HCT116 (cell line): ENCODE measurements around the gene PRKAG2. TPM values are rescaled to one million over a fixed set of nuclear protein-coding genes. Genes with fewer than 3 reads are reported as not detected.

Experiments
- ATAC-seq: fragments of 200-7000 bp; cut with Tn5 transposase; 2 replicates; pipeline ENCODE4 v1.9.1; 2020; ENCODE audit warnings: mild to moderate bottlenecking, moderate library complexity
- BruUV-seq: library from RNA; stranded (reverse); fragments of 400-500 nt; replicated peaks from 2 replicates; lab custom pipeline; 2021; lab: Mats Ljungman, UMichigan
- CTCF ChIA-PET: fragments of 300-600 bp; sonication (Branson Sonifier 250); formaldehyde crosslinking; loops from one replicate; lab custom pipeline; 2021; ENCODE audit warnings: antibody characterized with exemption; lab: Charles Lee
- POLR2A ChIA-PET: fragments of 300-600, 350-600 bp; sonication (Branson Sonifier 250); formaldehyde crosslinking; loops from one replicate; lab custom pipeline; 2021; ENCODE audit warnings: antibody characterized with exemption; lab: Charles Lee
- RAD21 ChIA-PET, 2 experiments: fragments of 300-600 bp; sonication (Branson Sonifier 250); formaldehyde crosslinking; loops; one replicate each; lab custom pipeline; 2023; ENCODE audit warnings: low total read pairs in 2 of 2; ENCODE audit not compliant: uncharacterized antibody in 2 of 2, unreplicated experiment in 2 of 2, low non-redundant PET in 1 of 2; lab: Charles Lee
- DNase-seq: peaks from one replicate; pipeline ENCODE4 v3.0.0-alpha.2; 2010; ENCODE audit warnings: low read depth, low spot score
- H2AFZ ChIP-seq: fragments of 200-600 bp; shearing (Covaris generic), sonication (generic); 2 replicates; pipeline ENCODE4 v1.6.1; 2017; ENCODE audit warnings: low read depth, mixed run types, mixed read lengths, antibody characterized with exemption, low read length; ENCODE audit not compliant: poor library complexity, severe bottlenecking
- H3K27ac ChIP-seq: 2 replicates; pipeline ENCODE4 v1.5.1; 2012; ENCODE audit warnings: low read depth, low read length
- H3K27me3 ChIP-seq: fragments of 200-600 bp; sonication (generic); 2 replicates; pipeline ENCODE4 v1.6.1; 2016; ENCODE audit warnings: mixed run types, low read length, mixed read lengths; ENCODE audit not compliant: insufficient read depth
- H3K36me3 ChIP-seq, 2 experiments: fragments of 200-500 bp in 1 of 2; fragments of 200-600 bp in 1 of 2; sonication (Bioruptor generic) in 1 of 2; sonication (generic) in 1 of 2; 2 replicates each; pipeline versions ENCODE4 v1.5.1 to v1.6.1; 2014 to 2016; ENCODE audit warnings: low read length in 2 of 2, inconsistent platforms in 1 of 2, mixed read lengths in 1 of 2, mixed run types in 1 of 2; ENCODE audit not compliant: insufficient read depth in 2 of 2, control insufficient read depth in 1 of 2
- H3K4me1 ChIP-seq, 2 experiments: fragments of 200-600 bp in 1 of 2; sonication (generic) in 1 of 2; 2 replicates each; pipeline versions ENCODE4 v1.5.1 to v1.6.1; 2012 to 2017; ENCODE audit warnings: low read length in 2 of 2, inconsistent platforms in 1 of 2, mild to moderate bottlenecking in 1 of 2, mixed read lengths in 1 of 2, mixed run types in 1 of 2, moderate library complexity in 1 of 2; ENCODE audit not compliant: insufficient read depth in 2 of 2, control insufficient read depth in 1 of 2
- H3K4me2 ChIP-seq: fragments of 200-600 bp; sonication (generic); 2 replicates; pipeline ENCODE4 v1.6.1; 2017; ENCODE audit warnings: mixed run types, low read length, mixed read lengths
- H3K4me3 ChIP-seq, 2 experiments: fragments of 200-600 bp in 1 of 2; sonication (generic) in 1 of 2; replicated peaks in 1 of 2; 2 replicates each; pipeline ENCODE4 v1.5.1; 2011 to 2016; ENCODE audit warnings: low read length in 2 of 2, control low read depth in 1 of 2, low read depth in 1 of 2, mild to moderate bottlenecking in 1 of 2, mixed read lengths in 1 of 2, mixed run types in 1 of 2
- H3K79me2 ChIP-seq: fragments of 200-600 bp; sonication (generic); 2 replicates; pipeline ENCODE4 v1.6.1; 2017; ENCODE audit warnings: mild to moderate bottlenecking, mixed run types, low read length, moderate library complexity, mixed read lengths; ENCODE audit not compliant: insufficient read depth
- H3K9ac ChIP-seq: fragments of 200-600 bp; sonication (generic); 2 replicates; pipeline ENCODE4 v1.6.1; 2016; ENCODE audit warnings: low read length, mixed read lengths
- H3K9me2 ChIP-seq: fragments of 200-600 bp; sonication (generic), shearing (Covaris generic); 2 replicates; pipeline ENCODE4 v1.6.1; 2017; ENCODE audit warnings: mixed run types, mild to moderate bottlenecking, moderate library complexity; ENCODE audit not compliant: insufficient read depth
- H3K9me3 ChIP-seq, 2 experiments: fragments of 200-500 bp in 1 of 2; fragments of 200-600 bp in 1 of 2; sonication (Bioruptor generic) in 1 of 2; sonication (generic) in 1 of 2; 2 replicates each; pipeline ENCODE4 v1.6.1; 2014 to 2017; ENCODE audit warnings: low read length in 2 of 2, mixed read lengths in 2 of 2, inconsistent platforms in 1 of 2, low read depth in 1 of 2, mild to moderate bottlenecking in 1 of 2, mixed run types in 1 of 2, moderate library complexity in 1 of 2; ENCODE audit not compliant: control insufficient read depth in 1 of 2, insufficient read depth in 1 of 2
- H4K20me1 ChIP-seq: fragments of 200-600 bp; sonication (generic), shearing (Covaris generic); 2 replicates; pipeline ENCODE4 v1.6.1; 2017; ENCODE audit warnings: mixed run types, mild to moderate bottlenecking, moderate library complexity; ENCODE audit not compliant: insufficient read depth
- ATF3 ChIP-seq: IDR thresholded peaks from 2 replicates; pipeline ENCODE4 v1.6.1; 2012
- CTCF ChIP-seq, 3 experiments: fragments of 200-600 bp in 1 of 3; sonication (generic) in 1 of 3; IDR thresholded peaks in 2 of 3; conservative IDR thresholded peaks in 1 of 3; 2 replicates each; pipeline ENCODE4 v1.5.1; 2012 to 2017; ENCODE audit warnings: low read depth in 2 of 3, low read length in 2 of 3, antibody characterized with exemption in 1 of 3, borderline replicate concordance in 1 of 3, control low read depth in 1 of 3, mild to moderate bottlenecking in 1 of 3, mixed read lengths in 1 of 3, mixed run types in 1 of 3, moderate library complexity in 1 of 3; ENCODE audit not compliant: insufficient read depth in 1 of 3
- EGR1 ChIP-seq: IDR thresholded peaks from 2 replicates; pipeline ENCODE4 v1.6.1; 2012; ENCODE audit warnings: low read depth
- EZH2 ChIP-seq: fragments of 200-600 bp; sonication (generic); IDR thresholded peaks from 2 replicates; pipeline ENCODE4 v1.6.1; 2017; ENCODE audit warnings: antibody characterized with exemption, mixed run types
- EZH2phosphoT487 ChIP-seq: fragments of 200-600 bp; IDR thresholded peaks from 2 replicates; pipeline ENCODE4 v1.6.1; 2018; ENCODE audit warnings: antibody characterized with exemption, borderline replicate concordance
- FOSL1 ChIP-seq: IDR thresholded peaks from 2 replicates; pipeline ENCODE4 v1.6.1; 2012; ENCODE audit warnings: low read depth
- JUND ChIP-seq: IDR thresholded peaks from 2 replicates; pipeline ENCODE4 v1.6.1; 2012
- POLR2A ChIP-seq: IDR thresholded peaks from 2 replicates; pipeline ENCODE4 v1.7.0; 2011; ENCODE audit warnings: borderline replicate concordance; ENCODE audit not compliant: insufficient read depth, insufficient read length; ENCODE audit errors: extremely low read depth
- POLR2AphosphoS5 ChIP-seq: IDR thresholded peaks from 2 replicates; pipeline ENCODE4 v1.6.1; 2011; ENCODE audit warnings: mild to moderate bottlenecking, low read depth, low read length, moderate library complexity
- SIN3A ChIP-seq: IDR thresholded peaks from 2 replicates; pipeline ENCODE4 v1.6.1; 2012; ENCODE audit warnings: low read depth
- SRF ChIP-seq: IDR thresholded peaks from 2 replicates; pipeline ENCODE4 v1.6.1; 2012; ENCODE audit warnings: low read depth
- YY1 ChIP-seq: IDR thresholded peaks from 2 replicates; pipeline ENCODE4 v1.6.1; 2011; ENCODE audit warnings: low read length, low read depth, moderate library complexity, mild to moderate bottlenecking; ENCODE audit not compliant: insufficient replicate concordance; ENCODE audit errors: extremely low read depth
- ZFX ChIP-seq: fragments of 450-650 bp; IDR thresholded peaks from 2 replicates; pipeline ENCODE4 v1.6.1; 2017
- ZNF274 ChIP-seq: fragments of 200-500 bp; sonication (Bioruptor generic); IDR thresholded peaks from 2 replicates; pipeline ENCODE4 v1.6.1; 2014; ENCODE audit warnings: mild to moderate bottlenecking, low read depth, low read length, inconsistent platforms
- intact Hi-C: fragments of 100-400 bp; cut with micrococcal nuclease; formaldehyde crosslinking; loops from 2 replicates; pipeline ENCODE4 v1.10.0; 2022
- total RNA-seq: library from RNA; stranded (reverse); gene quantifications from one replicate; pipeline ENCODE4 v1.2.1, GENCODE V29; 2021; ENCODE audit not compliant: unreplicated experiment

PRKAG2 gene
- total RNA-seq, 1 experiment from 2014 or later, result 23.6 TPM

- POLR2A ChIA-PET, result no interaction called here
- RAD21 ChIA-PET, result no interaction called here
- CTCF ChIA-PET, result no interaction called here
Measured at GRCh38 chr7:151524845-151525244, 352.1 kb downstream of the PRKAG2 start.

More at GRCh38 chr7:151524845-151525244, 352.1 kb downstream of the PRKAG2 start:
- ATAC-seq (no peak), DNase-seq (no peak)
- H3K79me2 ChIP-seq, result no peaks in the 10 kb centered on the region
- H3K9ac ChIP-seq, result no peak overlapping the region
- H4K20me1 ChIP-seq, result no peaks in the 10 kb centered on the region
- H2AFZ ChIP-seq, result no peak overlapping the region
- no peak overlapping the region for H3K27ac ChIP-seq
- H3K9me2 ChIP-seq, result no peaks in the 10 kb centered on the region
- H3K36me3 ChIP-seq, result no peaks in the 10 kb centered on the region
- H3K4me3 ChIP-seq, result no peak overlapping the region
- H3K4me2 ChIP-seq, result no peak overlapping the region
- no peaks in the 10 kb centered on the region for H3K27me3 ChIP-seq
- intact Hi-C loops, result no loop called here
- H3K4me1 ChIP-seq, result peaks cover 2 to 8% of the 10 kb centered on the region in 2 experiments; a peak in 2 of 4 replicates
- TF ChIP-seq SRF (no peak), POLR2AphosphoS5 (no peak), EZH2phosphoT487 (no peak), EGR1 (no peak), SIN3A (no peak), JUND (no peak), EZH2 (no peak), POLR2A (no peak), CTCF (IDR thresholded peaks at IDR 0.05 in 2 of 3, conservative IDR thresholded peaks at IDR 0.05 in 1 of 3; ENCODE audit: borderline replicate concordance in 1 of 3, insufficient read depth in 1 of 3, low read depth in 2 of 3, low read length in 2 of 3) (no peak), YY1 (no peak), FOSL1 (no peak), ZFX (no peak), ZNF274 (no peak), ATF3 (no peak)
- no TSS peak for BruUV-seq
- 0 out of 4 replicates have a peak, but pooled peaks cover 0 to under 1% of the 10 kb centered on the region in 2 experiments for H3K9me3 ChIP-seq
